ENCODE results near the gene SLC48A1.

The SLC48A1 gene

DNA sequence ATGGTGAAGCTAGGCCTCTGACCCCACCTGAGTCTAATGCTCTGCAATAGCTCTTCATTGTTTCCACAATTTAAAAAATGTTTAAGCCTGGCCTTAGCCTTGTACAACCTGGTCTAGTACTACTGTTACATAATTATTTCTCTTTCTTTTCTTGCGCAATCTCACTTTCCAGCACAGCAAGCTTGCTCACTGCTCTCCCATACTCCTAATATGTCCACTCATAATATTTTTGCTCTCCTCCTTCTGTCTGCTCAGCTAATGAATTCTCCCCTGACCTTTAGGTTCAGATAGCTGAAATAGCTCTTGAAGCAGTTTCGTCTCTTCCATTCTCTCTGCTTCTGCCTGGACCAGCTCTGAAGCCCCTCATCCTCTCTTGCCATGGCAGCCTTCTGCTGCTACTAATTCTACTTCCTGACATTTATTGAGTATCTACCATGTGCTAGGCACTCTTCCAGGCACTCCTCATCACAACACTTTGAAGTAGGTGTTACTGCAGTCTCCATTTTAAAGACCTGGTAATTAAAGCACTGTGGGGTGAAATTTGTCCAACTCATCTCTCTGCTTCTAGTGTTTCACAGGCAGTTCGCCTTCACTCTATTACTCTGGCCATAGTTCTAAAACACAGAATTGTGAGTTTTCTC is 2.8 kb upstream of the SLC48A1 start:
- no peak overlapping the region for H3K27ac ChIP-seq
- TF ChIP-seq, protein P1, sequence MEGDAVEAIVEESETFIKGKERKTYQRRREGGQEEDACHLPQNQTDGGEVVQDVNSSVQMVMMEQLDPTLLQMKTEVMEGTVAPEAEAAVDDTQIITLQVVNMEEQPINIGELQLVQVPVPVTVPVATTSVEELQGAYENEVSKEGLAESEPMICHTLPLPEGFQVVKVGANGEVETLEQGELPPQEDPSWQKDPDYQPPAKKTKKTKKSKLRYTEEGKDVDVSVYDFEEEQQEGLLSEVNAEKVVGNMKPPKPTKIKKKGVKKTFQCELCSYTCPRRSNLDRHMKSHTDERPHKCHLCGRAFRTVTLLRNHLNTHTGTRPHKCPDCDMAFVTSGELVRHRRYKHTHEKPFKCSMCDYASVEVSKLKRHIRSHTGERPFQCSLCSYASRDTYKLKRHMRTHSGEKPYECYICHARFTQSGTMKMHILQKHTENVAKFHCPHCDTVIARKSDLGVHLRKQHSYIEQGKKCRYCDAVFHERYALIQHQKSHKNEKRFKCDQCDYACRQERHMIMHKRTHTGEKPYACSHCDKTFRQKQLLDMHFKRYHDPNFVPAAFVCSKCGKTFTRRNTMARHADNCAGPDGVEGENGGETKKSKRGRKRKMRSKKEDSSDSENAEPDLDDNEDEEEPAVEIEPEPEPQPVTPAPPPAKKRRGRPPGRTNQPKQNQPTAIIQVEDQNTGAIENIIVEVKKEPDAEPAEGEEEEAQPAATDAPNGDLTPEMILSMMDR (conservative IDR thresholded peaks at IDR 0.05) = no peak

DNA sequence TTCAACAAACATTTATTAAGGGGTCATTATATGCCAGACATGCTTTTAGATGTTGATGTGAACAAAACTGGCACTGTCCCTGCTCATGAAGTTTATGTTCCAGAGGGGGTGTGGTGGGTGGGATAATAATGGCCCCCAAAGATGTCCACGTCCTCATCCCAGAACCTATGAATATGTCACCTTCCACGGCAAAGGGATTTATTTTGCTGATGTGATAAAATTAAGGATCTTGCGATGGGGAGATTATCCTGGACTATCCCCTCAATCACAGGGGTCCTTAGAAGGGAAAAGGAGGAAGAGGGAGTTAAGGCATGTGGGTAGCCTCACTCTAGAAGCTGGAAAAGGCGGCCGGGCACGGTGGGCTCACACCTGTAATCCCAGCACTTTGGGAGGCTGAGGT is 1.7 kb upstream of the SLC48A1 start:
- TF ChIP-seq, protein P1 (conservative IDR thresholded peaks at IDR 0.05) = no peak

DNA sequence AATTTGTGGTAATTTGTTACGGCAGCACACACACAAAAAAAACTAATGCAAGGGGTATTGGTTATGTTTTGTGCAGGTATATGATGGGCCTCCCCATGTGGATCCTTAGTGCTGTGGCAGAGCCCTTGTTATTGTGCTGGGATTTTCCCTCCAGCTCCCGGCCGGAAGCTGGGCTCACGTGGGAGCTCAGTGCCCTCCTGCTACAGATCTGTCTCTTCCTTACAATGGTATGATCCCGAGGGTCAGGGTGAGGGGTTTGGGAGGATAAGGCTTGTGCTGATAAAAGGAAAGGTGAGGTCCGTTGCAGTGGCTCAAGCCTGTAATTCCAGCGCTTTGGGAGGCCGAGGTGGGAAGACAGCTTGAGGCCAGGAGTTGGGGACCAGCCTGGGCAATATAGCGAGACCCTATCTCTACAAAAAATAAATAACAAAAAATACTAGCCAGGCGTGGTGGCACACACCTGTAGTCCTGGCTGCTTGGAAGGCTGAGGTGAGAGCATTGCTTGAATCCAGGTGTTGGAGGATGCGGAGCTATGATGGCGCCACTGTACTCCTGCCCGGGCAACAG is 861 bp upstream of the SLC48A1 start:
- H3K27ac ChIP-seq = peak overlapping the region; percentile 80
- TF ChIP-seq, protein P1 (conservative IDR thresholded peaks at IDR 0.05) = no peak

More for the DNA sequence above, 1.7 kb upstream of the SLC48A1 start:
- H3K27ac ChIP-seq = no peak overlapping the region

DNA sequence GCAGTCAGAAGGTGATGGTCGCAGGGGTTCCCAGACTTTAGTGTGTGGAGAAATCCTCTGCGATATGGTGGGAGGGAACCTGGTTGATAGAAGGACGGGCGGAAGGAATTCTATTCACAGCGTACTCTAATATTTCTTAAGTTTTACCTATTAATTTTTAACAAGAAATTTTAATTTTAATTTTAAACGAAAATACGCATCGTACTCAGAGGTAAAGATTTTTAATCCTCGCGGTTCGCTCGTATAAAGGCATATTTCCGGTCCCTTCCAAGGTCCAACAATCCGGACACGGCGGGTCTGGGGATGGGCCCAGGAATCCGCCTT is 338 bp upstream of the SLC48A1 start:
- H3K27ac ChIP-seq = peak overlapping the region; percentile 80
- TF ChIP-seq, protein P1 (conservative IDR thresholded peaks at IDR 0.05) = no peak

DNA sequence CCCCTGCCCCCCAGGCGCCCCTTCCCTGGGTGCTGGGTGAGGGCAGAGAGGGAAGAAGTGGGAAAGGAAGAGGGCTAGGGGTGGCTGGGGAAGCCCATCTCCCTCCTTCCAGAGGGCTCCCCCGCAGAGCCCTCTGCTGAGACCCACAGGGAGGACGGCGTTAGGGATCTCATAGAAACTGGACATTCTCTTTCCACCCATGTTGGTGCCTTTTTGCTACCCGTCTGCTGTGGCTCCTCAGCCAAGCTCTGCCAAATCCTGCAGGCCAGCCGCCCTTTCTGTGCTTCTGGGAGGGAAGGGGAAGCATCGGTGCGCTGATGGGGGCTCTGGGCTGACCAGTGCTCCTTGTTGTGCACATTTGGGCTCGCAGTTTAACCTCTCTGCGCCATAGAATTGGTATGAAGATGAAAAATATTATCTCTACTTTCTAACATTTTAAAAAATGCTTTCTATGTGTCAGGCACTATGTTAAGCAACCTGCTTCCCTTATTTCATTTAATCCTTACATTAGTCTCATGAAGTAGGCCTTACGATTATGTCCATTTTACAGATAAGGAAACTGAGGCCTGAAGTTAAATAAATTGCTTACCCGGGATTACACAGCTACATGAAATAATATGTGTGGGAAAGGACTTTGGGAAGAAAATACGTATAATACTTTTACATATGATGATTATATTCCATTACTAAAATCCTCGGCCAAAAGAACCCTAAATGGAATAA is 981 bp downstream of the SLC48A1 start:
- TF ChIP-seq, protein P1 (conservative IDR thresholded peaks at IDR 0.05) = no peak
- H3K27ac ChIP-seq = peak overlapping the region; percentile 80

DNA sequence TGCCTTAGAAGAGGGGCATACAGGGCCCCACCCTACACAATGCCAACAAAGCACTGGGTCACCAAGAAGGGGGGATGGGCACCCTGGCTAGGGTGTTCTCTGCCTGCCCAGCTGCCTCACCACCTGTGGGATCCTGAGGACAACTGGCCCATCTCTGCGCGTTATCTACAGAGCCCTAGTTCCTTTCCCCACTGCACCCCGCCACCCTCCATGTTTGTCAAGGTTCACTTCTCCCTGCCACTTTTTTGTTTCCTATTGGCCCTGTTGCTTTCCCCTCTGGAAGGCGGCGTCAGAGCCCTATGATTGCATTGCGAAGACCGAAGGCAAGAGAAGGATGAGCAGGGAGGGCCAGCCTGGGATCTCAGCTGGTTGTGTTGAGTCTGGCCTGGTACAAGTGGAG is 1.6 kb downstream of the SLC48A1 start:
- TF ChIP-seq, protein P1 (conservative IDR thresholded peaks at IDR 0.05) = no peak
- H3K27ac ChIP-seq = no peak overlapping the region

DNA sequence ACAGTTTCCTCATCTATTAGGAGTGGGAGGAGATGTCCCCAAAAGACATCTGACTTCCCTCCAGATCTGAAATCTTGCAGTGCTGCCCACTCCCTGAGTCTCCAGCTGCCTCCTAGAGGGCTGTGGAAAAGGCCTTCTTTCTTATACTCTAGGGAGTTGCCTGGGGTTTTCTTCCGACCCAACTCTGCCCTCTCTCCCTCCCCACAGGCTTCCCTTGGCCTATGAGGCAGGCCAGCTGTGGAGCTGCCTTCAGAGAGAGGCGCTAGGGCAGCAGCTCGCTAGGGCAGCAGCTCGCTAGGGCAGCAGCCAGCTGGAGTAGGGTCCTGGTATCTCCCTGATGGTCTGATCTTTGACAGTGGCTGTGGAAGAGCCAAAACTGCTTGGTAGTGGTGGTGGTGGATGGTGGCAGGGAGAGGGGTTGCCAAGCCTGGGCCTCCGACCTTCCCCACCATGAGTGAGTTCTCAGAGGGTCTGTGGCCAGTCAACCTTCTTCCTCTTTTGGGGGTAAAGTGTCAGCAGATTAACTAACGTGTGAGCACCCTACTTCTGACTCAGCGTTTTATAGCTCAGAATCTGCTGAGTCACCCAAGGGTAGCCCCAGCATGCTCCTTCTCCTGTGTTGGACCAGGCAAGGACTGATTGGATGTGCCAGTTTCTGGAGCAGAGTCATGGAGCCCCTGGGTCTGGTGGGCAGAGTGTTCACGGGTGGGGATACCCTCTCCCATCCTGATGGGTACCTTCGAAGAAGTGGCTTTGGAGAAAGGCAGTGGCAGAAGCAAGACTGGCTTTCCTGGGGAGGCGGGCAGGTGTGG is 2.3 kb downstream of the SLC48A1 start:
- TF ChIP-seq, protein P1 (conservative IDR thresholded peaks at IDR 0.05) = no peak
- no peak overlapping the region for H3K27ac ChIP-seq

All from VCaP (cell line).